ENCODE results near the gene CYCS.
A peak's percentile ranks its signal among the peaks of the same experiment; 100 is the strongest.
"Not testable (repeated sequence)": the region's sequence is repeated elsewhere in the genome, so short reads cannot be mapped to it uniquely, and the experiment has no call there.

Gene CYCS

DNA sequence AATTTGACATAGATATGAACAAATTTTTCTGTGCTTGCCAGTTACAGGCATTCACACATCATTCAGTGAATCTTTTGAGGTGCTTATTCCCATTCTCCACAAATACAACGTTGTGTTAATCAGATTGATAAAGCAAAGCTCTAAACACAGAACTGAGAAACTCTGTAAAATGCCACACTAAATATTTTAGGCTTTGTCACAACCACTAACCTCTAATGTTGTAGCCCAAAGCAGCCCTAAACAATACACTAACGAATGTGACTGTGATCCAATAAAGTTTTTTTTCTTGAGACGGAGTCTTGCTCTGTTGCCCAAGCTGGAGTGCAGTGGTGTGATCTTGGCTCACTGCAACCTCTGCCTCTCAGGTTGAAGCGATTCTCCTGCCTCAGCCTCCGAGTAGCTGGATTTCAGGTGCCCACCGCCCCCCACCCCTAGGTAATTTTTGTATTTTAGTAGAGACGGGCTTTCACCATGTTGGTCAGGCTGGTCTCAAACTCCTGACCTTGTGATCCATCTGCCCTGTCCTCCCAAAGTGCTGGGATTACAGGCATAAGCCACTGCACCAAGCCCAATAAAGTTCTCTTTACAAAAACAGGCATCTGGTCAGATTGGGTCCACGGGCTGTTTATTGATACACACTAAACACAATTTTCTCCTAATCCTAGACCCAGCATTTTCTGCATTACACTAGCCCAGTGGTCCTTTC, 6.9 kb downstream of the CYCS start:
- no peak for DNase-seq (ENCODE audit: low read depth in 1 of 2, low spot score in 1 of 2)

GRCh38 chr7:25117226-25118047, 7.6 kb downstream of the CYCS start:
- DNase-seq (ENCODE audit: low read depth in 1 of 2, low spot score in 1 of 2): no peak

- DNase-seq (ENCODE audit: low read depth in 1 of 2, low spot score in 1 of 2): no peak
Measured at GRCh38 chr7:25116621-25117020, 8.4 kb downstream of the CYCS start.

DNA sequence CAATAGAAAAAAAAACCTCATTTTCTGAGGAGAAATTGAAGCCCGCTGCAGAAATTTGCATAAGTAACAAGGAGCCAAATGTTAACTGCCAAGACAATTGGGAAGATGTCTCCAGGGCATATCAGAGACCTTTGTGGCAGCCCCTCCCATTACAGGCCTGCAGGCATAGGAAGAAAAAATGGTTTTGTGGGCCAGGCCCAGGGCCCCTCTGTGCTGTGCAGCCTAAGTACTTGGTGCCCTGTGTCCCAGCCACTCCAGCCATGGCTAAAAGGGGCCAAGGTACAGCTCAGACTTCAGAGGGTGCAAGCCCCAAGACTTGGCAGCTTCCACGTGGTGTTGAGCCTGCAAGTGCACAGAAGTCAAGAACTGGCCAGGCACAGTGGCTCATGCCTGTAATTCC, 14.5 kb downstream of the CYCS start:
- DNase-seq (ENCODE audit: low read depth in 1 of 2, low spot score in 1 of 2): not testable (repeated sequence)

- DNase-seq (ENCODE audit: low read depth in 1 of 2, low spot score in 1 of 2): no peak
Measured at GRCh38 chr7:25109276-25109675, 15.8 kb downstream of the CYCS start.

DNA sequence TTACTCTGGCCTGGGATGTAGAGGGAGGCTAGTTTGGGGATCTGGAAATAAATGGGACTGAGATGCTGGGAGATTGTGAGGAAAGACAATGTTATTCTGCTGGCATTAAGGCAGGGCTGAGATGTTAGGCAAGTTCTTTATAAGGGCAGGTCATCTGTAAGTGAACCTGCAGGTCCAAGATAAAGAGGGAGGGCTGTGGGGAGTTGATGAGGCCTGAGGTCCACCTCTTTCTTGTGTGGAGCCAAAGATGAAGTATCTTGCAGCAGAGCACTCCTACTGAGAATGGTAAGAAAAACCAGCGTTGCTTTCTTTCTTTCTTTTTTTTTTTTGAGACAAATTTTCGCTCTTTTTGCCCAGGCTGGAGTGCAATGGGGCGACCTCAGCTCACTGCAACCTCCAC, 19.1 kb downstream of the CYCS start:
- no peak for DNase-seq (ENCODE audit: low read depth in 1 of 2, low spot score in 1 of 2)

GRCh38 chr7:25103773-25104172, 21.3 kb downstream of the CYCS start:
- DNase-seq (ENCODE audit: low read depth in 1 of 2, low spot score in 1 of 2): no peak

- no peak for DNase-seq (ENCODE audit: low read depth in 1 of 2, low spot score in 1 of 2)
Measured at GRCh38 chr7:25101817-25102216, 23.2 kb downstream of the CYCS start.

GRCh38 chr7:25098096-25099046, 26.7 kb downstream of the CYCS start:
- DNase-seq (ENCODE audit: low read depth in 1 of 2, low spot score in 1 of 2): peak in 1 of 2 donors; percentile 36

DNA sequence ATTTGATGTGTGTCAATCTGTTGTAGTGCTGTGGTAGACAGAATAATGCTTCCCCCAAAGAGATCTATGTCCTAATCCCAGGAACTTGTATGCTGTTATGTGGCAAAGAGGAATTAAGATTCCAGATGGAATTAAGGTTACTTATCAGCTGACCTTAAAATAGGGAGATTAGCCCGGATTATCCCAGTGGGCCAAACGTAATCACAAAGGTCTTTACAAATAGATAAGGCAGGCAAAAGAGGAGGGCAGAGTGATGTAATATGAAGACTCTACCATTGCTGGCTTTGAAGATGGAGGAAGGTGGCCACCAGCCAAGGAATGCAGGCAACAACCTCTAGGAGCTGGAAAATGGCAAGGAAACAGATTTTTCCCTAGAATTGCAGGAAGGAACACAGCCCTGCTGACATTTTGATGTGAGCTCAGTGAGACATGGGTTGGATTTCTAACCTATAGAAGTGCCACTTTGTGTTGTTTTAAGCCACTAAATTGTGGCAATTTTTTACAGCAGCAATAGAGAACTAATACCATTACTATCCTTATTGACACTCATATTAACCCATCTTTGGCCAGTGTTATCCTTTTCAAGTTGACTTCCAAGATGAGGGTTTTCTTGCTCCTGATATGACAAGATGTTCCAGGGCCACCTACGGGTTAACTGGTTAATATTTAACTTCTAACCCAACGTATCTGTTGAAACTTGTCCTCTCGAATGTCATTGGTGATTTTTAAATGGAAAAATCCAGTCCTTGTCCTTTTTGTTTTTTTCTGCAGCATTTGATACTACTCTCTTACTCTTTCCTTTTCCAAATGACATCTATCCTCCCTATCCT, 29.3 kb downstream of the CYCS start:
- no peak for DNase-seq (ENCODE audit: low read depth in 1 of 2, low spot score in 1 of 2)

DNA sequence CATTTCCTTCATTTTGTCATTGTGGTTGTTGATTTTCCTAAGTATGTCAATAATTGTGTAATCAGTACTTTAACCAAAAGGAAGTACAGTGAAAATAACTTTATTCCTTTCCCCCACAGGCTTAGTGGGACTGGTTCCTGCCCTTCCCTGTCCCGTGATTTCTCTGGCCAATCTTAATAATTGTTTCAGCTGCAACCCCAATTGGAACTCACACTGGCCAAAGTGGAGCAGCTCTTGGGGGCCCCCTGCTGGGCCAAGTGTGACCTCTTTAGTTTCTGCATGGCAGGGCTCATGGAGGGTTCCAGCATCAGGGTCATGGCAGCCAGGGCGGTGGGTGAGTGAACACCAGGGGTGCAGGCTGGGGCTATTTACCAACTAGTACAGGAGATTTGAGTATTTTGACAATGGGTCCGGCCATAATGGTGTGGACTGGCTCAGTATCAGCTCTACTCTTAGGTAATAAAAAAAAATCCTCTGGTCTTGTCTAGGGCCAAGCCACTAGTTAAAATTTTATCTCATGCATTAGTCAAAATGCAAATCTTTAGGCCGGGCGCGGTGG, 31.7 kb downstream of the CYCS start:
- DNase-seq (ENCODE audit: low read depth in 1 of 2, low spot score in 1 of 2): peak; percentile 64 to 71

GRCh38 chr7:25091779-25092178, 33.3 kb downstream of the CYCS start:
- no peak for DNase-seq (ENCODE audit: low read depth in 1 of 2, low spot score in 1 of 2)

GRCh38 chr7:25091176-25091575, 33.9 kb downstream of the CYCS start:
- no peak for DNase-seq (ENCODE audit: low read depth in 1 of 2, low spot score in 1 of 2)

DNA sequence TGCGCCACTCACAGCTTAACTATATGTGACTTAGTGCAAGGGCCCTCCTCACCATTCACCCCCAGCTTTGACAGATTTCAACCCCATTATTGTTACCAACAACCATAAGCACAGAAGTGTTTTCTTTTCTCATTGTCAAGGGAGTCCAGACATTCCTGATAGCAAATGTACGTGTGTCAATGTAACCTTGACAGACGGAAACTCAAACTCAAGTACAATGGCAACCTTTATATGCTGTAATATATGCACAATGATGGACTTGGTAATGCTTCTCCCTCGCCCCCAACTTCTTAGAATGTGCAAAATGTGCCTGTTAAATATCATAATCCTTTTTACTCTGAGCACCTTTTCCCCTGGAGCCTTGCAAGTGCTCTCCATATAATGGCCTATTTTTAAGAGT, 34.7 kb downstream of the CYCS start:
- no peak for DNase-seq (ENCODE audit: low read depth in 1 of 2, low spot score in 1 of 2)

DNA sequence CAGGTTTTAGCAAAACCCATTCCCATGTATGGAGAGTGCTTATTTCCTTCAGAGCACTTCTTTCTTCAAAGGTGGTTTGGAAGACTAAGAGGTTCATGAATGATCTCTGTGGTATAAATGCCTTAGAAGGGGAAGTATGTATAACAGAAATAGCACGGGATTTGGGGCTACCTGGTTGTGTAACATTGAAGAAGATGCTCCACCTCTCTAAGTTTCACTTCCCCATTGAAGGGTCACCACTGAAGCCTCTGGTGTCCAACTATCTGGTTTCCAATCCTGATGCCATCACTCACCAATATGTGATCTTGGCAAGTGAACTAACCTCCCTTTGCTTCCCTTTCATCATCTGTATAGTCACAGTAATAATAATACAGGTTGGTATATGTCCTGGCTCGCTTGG, 37.2 kb downstream of the CYCS start:
- DNase-seq (ENCODE audit: low read depth in 1 of 2, low spot score in 1 of 2): no peak

DNA sequence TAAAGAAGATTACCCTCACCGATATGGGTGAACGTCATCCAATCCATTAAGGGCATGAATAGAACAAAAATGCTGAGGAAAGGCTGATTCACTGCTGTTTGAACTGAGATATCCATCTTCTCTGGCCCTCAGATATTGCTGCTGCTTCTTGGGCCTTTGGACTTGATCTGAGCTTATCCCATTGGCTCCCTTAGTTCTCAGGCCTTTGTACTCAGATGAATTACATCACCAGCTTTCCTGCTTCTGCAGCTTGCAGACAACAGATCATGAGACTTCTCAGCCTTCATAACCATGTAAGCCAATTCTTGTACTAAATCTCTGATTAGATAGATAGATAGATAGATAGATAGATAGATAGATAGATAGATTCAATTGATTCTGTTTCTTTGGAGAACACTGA, 40.2 kb downstream of the CYCS start:
- no peak for DNase-seq (ENCODE audit: low read depth in 1 of 2, low spot score in 1 of 2)

- no peak for DNase-seq (ENCODE audit: low read depth in 1 of 2, low spot score in 1 of 2)
Measured at GRCh38 chr7:25083201-25083600, 41.9 kb downstream of the CYCS start.

DNA sequence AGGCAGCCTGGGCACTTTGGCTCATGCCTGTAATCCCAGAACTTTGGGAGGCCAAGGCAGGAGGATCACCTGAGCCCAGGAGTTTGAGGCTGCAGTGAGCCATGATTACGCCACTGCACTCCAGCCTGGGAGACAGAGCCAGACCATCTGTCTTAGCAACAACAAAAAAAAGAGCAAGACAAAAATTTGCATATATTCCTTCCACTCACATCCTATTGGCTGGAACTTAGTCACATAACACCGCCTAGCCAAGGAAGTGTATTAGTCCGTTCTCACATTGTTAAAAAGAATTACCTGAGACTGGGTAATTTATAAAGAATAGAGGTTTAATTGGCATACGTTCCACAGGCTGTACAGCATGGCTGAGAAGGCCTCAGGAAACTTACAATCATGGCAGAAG, 43.0 kb downstream of the CYCS start:
- not testable (repeated sequence) for DNase-seq (ENCODE audit: low read depth in 1 of 2, low spot score in 1 of 2)

DNA sequence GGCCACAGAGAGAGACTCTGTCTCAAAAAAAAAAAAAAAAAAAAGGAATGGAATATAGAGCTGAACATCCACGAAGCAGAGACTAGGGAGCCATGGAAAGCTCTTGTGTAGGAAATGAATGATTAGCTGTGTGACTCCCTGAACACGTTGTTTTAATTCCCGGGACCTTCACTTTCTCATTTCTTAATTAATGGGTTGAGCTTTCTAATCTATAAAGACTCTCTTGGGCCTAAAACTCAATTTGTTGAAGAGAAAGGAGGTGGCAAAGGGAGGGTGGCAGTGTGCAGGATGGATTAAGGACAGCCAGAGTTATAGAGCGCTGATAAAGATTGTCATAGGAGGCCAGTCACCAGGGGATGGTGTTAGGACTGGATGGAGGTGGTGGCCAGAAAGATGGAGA, 48.0 kb downstream of the CYCS start:
- no peak for DNase-seq (ENCODE audit: low read depth in 1 of 2, low spot score in 1 of 2)

DNA sequence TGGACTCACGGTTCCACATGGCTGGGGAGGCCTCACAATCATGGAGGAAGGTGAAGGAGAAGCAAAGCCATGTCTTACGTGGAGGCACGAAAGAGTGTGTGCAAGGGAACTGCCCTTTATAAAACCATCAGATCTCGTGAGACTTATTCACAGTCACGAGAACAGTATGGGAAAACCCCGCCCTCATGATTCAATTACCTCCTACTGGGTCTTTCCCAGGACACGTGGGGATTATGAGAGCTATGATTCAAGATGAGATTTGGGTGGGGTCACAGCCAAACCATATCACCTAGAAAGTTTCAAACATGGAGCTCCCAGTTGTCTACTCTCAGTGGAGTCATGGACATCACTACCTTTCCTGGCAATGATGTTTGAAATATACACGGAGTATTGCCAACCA, 49.6 kb downstream of the CYCS start:
- peak in 1 of 2 donors; percentile 30 for DNase-seq (ENCODE audit: low read depth in 1 of 2, low spot score in 1 of 2)
